NCI-H2107 (cell line): Measurements from ENCODE around the gene THSD4.

Source experiments
- DNase-seq: peaks from one replicate; lab custom pipeline; 2025; lab: John Stamatoyannopoulos, UW

Gene THSD4

GRCh38 chr15:71782422-71783165 is 667.3 kb downstream of the THSD4 start:
- DNase-seq: no peak

- no peak for DNase-seq
Observed at GRCh38 chr15:71784719-71785118, 669.4 kb downstream of the THSD4 start.

- DNase-seq: no peak
Observed at GRCh38 chr15:71785996-71786395, 670.7 kb downstream of the THSD4 start.

- no peak for DNase-seq
Observed at GRCh38 chr15:71786673-71787072, 671.4 kb downstream of the THSD4 start.

GRCh38 chr15:71788646-71789579 is 673.6 kb downstream of the THSD4 start:
- no peak for DNase-seq

- no peak for DNase-seq
Observed at GRCh38 chr15:71789616-71790015, 674.3 kb downstream of the THSD4 start.

- DNase-seq: no peak
Observed at GRCh38 chr15:71790081-71790480, 674.8 kb downstream of the THSD4 start.

GRCh38 chr15:71791975-71792374 is 676.7 kb downstream of the THSD4 start:
- DNase-seq: no peak

- DNase-seq: no peak
Observed at GRCh38 chr15:71792521-71792920, 677.2 kb downstream of the THSD4 start.

- no peak for DNase-seq
Observed at GRCh38 chr15:71798641-71799040, 683.4 kb downstream of the THSD4 start.

- no peak for DNase-seq
Observed at GRCh38 chr15:71800190-71800589, 684.9 kb downstream of the THSD4 start.

- DNase-seq: peak; percentile 18
Observed at GRCh38 chr15:71800835-71801745, 685.8 kb downstream of the THSD4 start.

GRCh38 chr15:71801935-71802655 is 686.8 kb downstream of the THSD4 start:
- DNase-seq: no peak

GRCh38 chr15:71802770-71803169 is 687.5 kb downstream of the THSD4 start:
- DNase-seq: no peak

- no peak for DNase-seq
Observed at GRCh38 chr15:71804226-71804625, 689.0 kb downstream of the THSD4 start.

- DNase-seq: no peak
Observed at GRCh38 chr15:71804695-71805470, 689.6 kb downstream of the THSD4 start.

GRCh38 chr15:71806452-71806931 is 691.2 kb downstream of the THSD4 start:
- no peak for DNase-seq

- DNase-seq: no peak
Observed at GRCh38 chr15:71807125-71807629, 691.9 kb downstream of the THSD4 start.

GRCh38 chr15:71807691-71808091 is 692.4 kb downstream of the THSD4 start:
- no peak for DNase-seq
